H7 (cell line): ENCODE measurements around the gene CDK14. TPM values are rescaled to one million over a fixed set of nuclear protein-coding genes. Genes with fewer than 3 reads are reported as not detected.

ENCODE experiments used
- DNase-seq: peaks from one replicate; pipeline ENCODE4 v3.0.0; 2012
- H3K27me3 ChIP-seq: 2 replicates; pipeline ENCODE4 v1.6.0; 2011; ENCODE audit warnings: mild to moderate bottlenecking, low read length; ENCODE audit not compliant: control insufficient read depth, insufficient read depth
- H3K36me3 ChIP-seq: replicated peaks from 2 replicates; pipeline ENCODE4 v1.5.1; 2011; ENCODE audit warnings: low read length; ENCODE audit not compliant: control insufficient read depth, insufficient read depth
- H3K4me3 ChIP-seq: 2 replicates; pipeline ENCODE4 v1.5.1; 2011; ENCODE audit warnings: low read depth, mild to moderate bottlenecking, control low read depth, low read length, moderate library complexity; ENCODE audit not compliant: insufficient read depth
- total RNA-seq: library from RNA; depleted of rRNA; stranded (reverse); fragments of >200 nt; shearing (Covaris generic); gene quantifications from 2 replicates; pipeline ENCODE4 v1.2.3, GENCODE V29; 2014

Gene CDK14
- total RNA-seq, 1 experiment from 2014 or later, result 28.6 TPM

DNA sequence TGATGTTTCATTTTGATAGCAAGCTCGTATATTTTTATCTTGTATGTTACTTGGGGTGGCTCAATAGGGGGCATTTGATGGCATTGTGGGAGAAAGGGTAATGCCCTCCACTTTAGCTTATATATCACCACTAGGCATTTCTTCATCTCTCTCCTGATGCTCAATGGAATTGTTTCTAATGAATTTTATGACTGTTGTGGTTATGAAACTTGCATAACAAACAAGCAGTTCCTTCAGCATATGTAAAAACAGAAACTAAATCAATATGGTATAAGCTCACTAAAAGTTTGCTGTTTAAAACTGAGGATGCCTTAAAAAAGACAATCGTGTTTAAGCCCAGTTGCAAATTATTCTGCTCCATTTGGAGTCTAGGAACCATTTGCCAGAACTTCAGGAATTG lies 75.5 kb downstream of the CDK14 start:
- Histone ChIP-seq H3K4me3 (no peak overlapping the region), H3K27me3 (no peaks in the 10 kb centered on the region), H3K36me3 (no peaks in the 10 kb centered on the region)
- no peak for DNase-seq

DNA sequence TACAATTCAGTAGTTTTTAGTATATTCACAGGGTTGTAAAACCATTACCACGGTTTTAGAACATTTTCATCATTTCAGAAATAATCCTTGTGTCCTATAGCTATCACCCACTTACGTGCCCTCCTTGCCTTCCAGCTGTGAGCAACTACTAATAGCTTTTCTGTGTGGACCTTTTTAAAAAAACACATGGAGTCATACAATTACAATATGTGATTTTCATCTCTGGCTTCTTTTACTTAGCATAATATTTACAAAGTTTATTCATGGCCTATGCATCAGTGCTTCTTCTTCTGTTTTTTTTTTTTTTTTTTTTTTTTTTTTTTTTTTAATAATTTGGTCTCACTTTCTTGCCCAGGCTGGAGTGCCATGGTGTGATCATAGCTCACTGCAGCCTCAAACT lies 76.1 kb downstream of the CDK14 start:
- H3K36me3 ChIP-seq, result no peaks in the 10 kb centered on the region
- DNase-seq, result no peak

DNA sequence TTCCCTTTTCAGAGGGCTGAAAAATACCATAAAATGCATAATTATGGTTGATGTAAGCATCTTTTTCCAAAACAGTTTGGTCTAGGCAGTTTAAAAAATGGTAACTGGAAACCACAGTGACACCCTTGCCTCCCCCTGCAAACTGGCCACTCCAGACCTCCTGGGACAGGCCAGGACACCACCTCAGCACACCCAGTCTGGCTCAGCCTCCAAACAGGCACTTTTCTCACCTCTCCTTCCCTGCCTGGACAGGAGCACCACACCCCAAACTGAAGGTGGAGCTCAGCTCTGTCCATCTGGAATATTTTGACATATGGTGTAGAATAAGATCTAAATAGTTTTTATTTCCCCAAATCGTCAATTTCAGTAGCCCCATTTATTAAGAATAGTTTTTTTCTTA lies 78.5 kb downstream of the CDK14 start:
- DNase-seq, result no peak

More for the DNA sequence above, 76.1 kb downstream of the CDK14 start:
- Histone ChIP-seq H3K4me3 (no peak overlapping the region), H3K27me3 (no peaks in the 10 kb centered on the region)

DNA sequence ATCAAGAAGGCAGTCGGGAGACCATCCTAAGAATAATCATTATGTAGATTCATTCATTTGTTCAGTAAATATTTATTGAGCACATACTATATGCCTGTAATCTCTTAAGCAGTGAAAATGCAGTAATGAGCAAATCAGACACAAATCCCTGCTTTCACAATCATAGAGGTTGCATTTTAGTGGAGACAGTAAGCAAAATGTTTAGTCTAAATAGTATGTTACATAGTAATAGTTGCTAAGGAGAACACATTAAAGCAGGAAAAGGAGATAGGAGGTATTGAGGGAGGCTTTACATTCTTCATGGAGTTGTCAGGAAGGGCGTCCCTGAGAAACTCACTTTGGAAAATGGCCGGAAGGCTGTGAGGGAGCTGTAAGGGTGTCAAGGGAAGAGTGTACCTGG lies 79.9 kb downstream of the CDK14 start:
- H3K4me3 ChIP-seq, result no peak overlapping the region
- H3K36me3 ChIP-seq, result no peaks in the 10 kb centered on the region
- DNase-seq, result no peak
- H3K27me3 ChIP-seq, result no peaks in the 10 kb centered on the region

More for the DNA sequence above, 78.5 kb downstream of the CDK14 start:
- Histone ChIP-seq H3K4me3 (no peak overlapping the region), H3K27me3 (no peaks in the 10 kb centered on the region), H3K36me3 (no peaks in the 10 kb centered on the region)

DNA sequence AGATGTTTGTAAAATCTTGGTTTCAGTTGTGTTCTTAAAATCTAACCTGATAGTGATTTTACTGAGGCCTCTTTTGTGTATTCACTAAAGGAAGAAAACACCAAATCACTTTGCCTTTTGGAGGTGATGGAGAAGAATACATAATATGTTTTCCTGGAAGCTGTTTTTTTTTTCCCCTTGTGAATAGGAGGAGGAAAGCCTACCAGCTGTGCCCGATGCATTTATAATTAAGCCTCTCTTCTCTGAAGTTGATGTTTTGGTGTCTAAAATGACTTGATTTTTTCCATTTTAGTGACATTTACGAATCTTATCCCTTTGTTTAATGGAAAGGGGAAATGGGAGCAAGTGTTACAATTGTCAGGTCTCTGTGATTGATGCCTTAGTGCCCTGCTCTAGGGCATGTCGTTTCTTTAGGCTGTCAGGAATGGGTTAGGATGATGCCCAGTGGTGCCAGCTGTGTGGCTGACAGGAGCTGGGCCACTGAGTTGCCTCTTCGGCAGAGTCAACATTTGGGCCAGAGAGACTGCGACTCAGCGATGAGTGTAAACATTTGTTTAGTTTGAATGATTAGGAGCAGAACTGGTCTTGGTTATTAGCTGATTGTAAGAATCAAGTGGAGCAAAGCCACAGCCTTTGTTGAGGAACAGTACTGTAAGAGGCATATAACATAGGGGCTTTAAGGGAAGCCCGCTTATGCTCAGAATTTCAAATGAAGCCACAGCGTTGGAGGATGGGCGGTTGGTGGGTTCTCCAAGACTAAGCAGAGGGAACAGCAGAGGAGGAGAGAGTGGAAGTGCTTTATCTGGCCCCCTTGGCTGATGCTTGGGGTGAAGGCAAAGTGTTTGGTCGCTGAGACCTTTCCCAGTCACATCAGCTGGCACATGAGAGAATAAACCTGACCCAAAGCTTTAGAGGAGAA lies 81.6 kb downstream of the CDK14 start:
- Histone ChIP-seq H3K27me3 (no peaks in the 10 kb centered on the region), H3K36me3 (no peaks in the 10 kb centered on the region), H3K4me3 (no peak overlapping the region)
- DNase-seq, result peak; percentile 2

DNA sequence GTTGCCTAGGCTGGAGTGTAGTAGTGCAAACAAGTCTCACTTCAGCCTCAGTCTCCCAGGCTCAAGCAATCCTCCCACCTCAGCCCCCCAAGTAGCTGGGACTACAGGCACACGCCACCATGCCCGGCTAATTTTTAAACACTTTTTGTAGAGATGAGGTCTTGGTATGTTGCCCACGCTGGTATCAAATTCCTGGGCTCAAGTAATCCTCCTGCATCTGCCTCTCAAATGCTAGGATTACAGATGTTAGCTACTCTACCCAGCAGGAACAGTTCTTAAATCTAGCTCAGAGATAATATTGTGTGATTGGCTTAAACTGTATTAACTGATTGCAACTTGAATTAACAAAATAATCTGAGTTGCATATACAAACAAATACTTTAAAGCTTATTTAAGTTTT lies 82.9 kb downstream of the CDK14 start:
- no peak for DNase-seq
- no peaks in the 10 kb centered on the region for H3K27me3 ChIP-seq
- H3K36me3 ChIP-seq, result no peaks in the 10 kb centered on the region
- no peak overlapping the region for H3K4me3 ChIP-seq

DNA sequence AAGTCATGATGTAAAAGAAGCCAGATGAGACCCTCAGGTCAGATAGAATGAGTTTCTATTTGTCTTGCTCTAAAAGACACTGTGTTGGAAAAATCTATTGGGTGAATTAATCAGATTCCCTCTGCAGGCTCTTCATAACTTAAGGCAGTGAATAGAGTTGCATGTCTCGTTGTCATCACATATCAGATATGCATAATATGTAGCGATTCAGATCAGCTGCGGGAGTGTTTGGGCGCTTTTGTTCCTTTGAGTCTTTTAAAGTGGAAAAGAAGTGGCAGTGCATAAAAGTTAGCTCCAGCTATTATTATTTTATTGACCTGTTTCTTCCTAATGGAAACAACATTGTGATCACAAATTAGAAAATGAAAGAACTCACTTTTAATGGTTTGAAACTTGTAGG lies 84.4 kb downstream of the CDK14 start:
- H3K4me3 ChIP-seq, result no peak overlapping the region
- no peaks in the 10 kb centered on the region for H3K36me3 ChIP-seq
- H3K27me3 ChIP-seq, result no peaks in the 10 kb centered on the region
- DNase-seq, result no peak

DNA sequence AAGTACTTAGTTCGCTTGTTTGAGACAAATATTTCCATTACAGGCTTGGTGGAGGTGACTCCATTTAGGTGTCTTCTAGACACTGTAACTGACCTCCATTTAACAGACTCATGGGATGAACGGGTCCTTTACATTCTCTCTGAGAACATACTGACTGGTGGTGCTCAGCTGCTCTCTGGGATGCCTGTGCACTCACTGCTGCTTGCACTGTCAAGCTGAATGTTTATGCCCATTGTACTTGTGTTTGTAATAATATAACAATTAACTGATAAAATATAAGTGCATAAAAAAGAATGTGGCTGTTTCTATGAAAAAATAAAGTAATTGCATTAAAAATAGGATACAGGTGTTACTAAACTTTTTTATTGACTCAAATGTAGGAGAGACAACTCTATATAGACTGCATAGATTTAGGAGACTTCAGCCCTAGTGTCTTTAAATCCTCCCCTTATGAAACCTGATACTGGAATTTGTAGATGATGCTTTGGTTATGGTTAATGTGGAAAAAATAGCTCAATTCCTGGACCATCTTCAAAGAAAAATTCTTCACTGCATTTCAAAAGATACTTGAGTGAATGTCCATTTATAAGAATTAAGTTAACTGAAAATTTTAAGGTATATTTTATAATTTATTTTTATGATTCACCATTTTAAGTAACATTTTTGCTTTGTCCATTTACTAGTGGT lies 85.4 kb downstream of the CDK14 start:
- DNase-seq, result no peak
- no peak overlapping the region for H3K4me3 ChIP-seq
- H3K36me3 ChIP-seq, result no peaks in the 10 kb centered on the region
- no peaks in the 10 kb centered on the region for H3K27me3 ChIP-seq

DNA sequence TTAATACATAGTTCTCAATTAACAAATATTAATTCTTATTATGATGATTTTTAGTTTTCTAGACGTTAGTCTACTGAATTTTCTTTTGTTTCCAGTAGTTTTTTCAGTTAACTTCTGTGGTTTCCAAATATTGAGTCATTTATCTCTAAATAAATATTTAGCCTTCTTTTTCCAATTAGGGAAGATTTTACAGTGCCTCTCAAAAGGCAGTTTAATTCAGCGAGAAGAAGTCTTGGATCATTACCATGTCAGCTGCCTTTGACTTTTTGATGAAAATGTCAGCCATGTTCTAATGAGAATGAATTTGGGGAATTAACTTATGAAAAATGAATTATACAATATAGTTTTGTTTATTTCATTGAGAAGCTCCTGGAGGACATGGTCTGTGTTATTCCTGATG lies 90.0 kb downstream of the CDK14 start:
- no peak overlapping the region for H3K4me3 ChIP-seq
- H3K36me3 ChIP-seq, result no peaks in the 10 kb centered on the region
- no peak for DNase-seq
- no peaks in the 10 kb centered on the region for H3K27me3 ChIP-seq

DNA sequence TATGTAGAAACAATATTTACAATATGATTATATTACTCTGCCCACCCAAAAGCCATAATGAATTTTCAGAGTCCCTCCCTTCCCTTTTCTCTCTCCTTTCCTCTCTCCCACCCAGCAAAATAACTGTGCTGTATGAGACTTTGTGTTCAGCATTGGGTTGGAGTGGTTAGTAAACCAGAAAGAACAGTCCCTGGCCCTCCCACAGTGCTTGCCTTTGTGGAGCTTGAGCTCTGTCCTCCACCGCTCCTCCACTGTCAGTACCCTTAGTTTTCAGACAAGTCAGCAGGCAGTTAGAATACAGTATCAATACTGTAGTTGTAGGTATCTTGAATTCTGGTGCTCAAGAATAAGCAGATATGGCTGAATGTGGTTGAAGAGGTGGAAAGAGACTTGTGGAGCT lies 92.7 kb downstream of the CDK14 start:
- no peaks in the 10 kb centered on the region for H3K27me3 ChIP-seq
- no peaks in the 10 kb centered on the region for H3K36me3 ChIP-seq
- no peak overlapping the region for H3K4me3 ChIP-seq
- DNase-seq, result peak; percentile 10

DNA sequence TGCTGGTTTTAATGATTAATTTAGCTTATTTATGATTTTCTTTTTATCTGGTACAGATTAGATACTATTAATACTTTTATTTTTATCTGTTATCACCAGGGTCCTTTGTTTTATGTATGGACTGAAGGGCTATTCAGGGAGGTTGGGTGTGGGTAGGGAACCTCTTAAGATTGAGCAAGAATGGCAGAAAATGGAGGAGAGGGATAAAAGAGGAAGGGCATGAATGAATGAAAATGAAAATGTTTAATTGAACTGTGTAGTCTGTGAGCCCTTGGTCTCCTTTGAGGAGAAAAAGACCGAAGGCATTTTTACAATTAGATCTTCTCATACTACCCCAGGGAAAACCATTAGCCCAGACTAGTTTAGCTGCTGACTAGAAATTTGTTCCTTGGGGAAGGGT lies 93.1 kb downstream of the CDK14 start:
- no peak overlapping the region for H3K4me3 ChIP-seq
- H3K27me3 ChIP-seq, result no peaks in the 10 kb centered on the region
- no peaks in the 10 kb centered on the region for H3K36me3 ChIP-seq
- DNase-seq, result no peak

DNA sequence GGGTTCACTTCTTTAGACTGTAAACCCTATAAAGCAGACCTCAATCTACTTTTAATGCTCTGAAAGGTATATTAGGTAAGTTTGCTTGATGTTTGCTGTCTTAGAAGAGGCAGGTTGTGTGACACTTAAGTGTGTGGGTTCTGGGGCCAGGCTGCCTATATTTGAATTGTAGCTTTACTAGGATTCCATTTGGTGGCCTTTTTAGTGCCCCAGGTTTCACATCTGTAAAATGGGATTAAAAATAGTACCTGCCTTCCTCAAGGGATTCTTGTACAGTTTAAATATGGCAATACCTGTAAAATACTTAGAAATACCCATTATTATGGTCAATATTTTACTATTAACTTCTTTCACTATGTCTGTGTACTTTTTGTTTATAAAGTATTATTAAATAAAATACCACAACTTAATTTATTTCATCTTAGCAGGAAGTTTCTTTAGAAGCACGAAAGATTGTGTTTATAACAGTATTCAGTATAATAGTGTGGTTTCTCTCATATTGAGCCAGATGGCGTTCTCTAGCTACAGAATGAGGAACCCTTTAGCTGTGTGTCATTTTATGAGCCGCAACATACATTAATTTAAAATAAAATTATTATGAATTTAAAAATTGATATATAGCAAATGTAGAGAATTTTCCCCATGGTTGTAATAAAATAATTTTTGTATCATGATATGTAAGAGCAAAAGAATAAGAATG lies 94.2 kb downstream of the CDK14 start:
- no peaks in the 10 kb centered on the region for H3K27me3 ChIP-seq
- no peak overlapping the region for H3K4me3 ChIP-seq
- H3K36me3 ChIP-seq, result no peaks in the 10 kb centered on the region
- no peak for DNase-seq

DNA sequence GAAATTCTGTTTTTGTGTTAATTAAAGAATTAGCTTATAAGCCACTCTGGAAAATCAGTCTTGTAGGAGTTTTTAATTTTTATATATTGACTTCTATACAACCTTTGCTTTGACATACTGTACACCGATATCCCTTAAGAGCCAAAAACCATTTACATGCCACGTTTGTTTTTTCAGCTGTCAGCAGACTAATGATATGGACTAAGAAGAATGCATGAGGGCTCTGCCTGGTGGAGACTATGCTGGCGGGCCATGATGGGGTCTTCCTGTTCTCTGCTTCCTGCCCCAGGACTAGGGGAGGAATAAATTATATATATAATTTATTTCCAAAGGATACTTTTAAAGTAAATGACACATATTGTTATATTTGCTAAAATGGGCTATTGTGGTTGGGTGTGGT lies 96.3 kb downstream of the CDK14 start:
- Histone ChIP-seq H3K36me3 (no peaks in the 10 kb centered on the region), H3K4me3 (no peak overlapping the region), H3K27me3 (no peaks in the 10 kb centered on the region)
- no peak for DNase-seq

DNA sequence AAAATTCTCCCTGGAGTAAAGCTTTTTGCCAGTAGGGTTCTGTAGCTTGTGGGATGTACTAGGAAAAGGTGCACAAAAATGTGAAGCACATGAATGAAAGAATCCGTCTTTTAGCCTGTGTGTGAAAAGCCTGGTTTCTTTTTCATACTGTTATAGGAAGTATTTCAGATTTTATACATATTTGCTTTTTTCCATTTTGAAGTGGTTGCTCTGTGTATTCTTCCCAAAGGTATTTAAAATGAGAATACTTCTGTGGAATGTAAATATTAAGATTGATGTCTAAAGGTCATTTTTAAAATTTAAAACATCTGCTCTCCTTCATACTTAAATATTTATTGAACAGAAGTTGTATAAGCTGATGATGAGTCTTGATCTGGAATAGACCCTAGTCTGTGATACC lies 96.8 kb downstream of the CDK14 start:
- H3K4me3 ChIP-seq, result no peak overlapping the region
- no peaks in the 10 kb centered on the region for H3K27me3 ChIP-seq
- DNase-seq, result no peak
- no peaks in the 10 kb centered on the region for H3K36me3 ChIP-seq

DNA sequence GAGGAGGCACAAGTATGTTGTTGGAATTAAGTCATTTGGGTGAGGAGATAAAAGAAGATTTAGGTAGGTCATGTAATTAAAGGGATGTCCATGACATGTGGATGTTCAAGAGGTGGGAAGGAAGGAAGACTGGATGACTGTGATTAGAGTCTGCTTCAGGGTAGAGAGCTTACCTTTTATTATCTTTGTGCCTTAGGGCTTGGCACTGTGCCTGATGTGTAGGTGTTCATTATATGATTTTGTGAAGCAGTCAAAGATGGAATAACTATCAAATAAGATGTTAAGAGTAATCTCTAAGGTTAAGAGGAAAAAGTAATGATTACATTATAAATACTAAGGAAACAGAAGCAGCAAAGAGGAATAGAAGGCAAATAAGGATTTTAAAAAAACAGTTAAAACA lies 97.8 kb downstream of the CDK14 start:
- Histone ChIP-seq H3K27me3 (no peaks in the 10 kb centered on the region), H3K4me3 (no peak overlapping the region), H3K36me3 (no peaks in the 10 kb centered on the region)
- no peak for DNase-seq
